Raji (cell line): ENCODE data around the gene CTF1.

Source experiments
- POLR2A ChIP-seq: IDR thresholded peaks from 2 replicates; pipeline ENCODE4 v1.6.1; 2011; ENCODE audit warnings: low read depth, low read length, control low read depth; ENCODE audit not compliant: insufficient read depth

CTF1 gene

GRCh38 chr16:30900588-30900987 lies 4.2 kb downstream of the CTF1 start:
- no peak for TF ChIP-seq POLR2A

GRCh38 chr16:30901201-30902028 lies 5.0 kb downstream of the CTF1 start:
- TF ChIP-seq POLR2A: no peak

GRCh38 chr16:30902029-30902972 lies 5.9 kb downstream of the CTF1 start:
- TF ChIP-seq POLR2A: no peak

- TF ChIP-seq POLR2A: no peak
Measured at GRCh38 chr16:30903002-30903401, 6.6 kb downstream of the CTF1 start.

GRCh38 chr16:30903596-30903995 lies 7.2 kb downstream of the CTF1 start:
- no peak for TF ChIP-seq POLR2A

GRCh38 chr16:30904114-30904780 lies 7.8 kb downstream of the CTF1 start:
- no peak for TF ChIP-seq POLR2A

GRCh38 chr16:30907064-30907463 lies 10.7 kb downstream of the CTF1 start:
- no peak for TF ChIP-seq POLR2A

- no peak for TF ChIP-seq POLR2A
Measured at GRCh38 chr16:30910427-30911029, 14.1 kb downstream of the CTF1 start.

- TF ChIP-seq POLR2A: no peak
Measured at GRCh38 chr16:30912794-30913412, 16.5 kb downstream of the CTF1 start.

GRCh38 chr16:30914830-30915229 lies 18.4 kb downstream of the CTF1 start:
- no peak for TF ChIP-seq POLR2A

- no peak for TF ChIP-seq POLR2A
Measured at GRCh38 chr16:30918614-30919013, 22.2 kb downstream of the CTF1 start.

- no peak for TF ChIP-seq POLR2A
Measured at GRCh38 chr16:30920891-30921290, 24.5 kb downstream of the CTF1 start.

GRCh38 chr16:30921459-30921747 lies 25.0 kb downstream of the CTF1 start:
- no peak for TF ChIP-seq POLR2A

GRCh38 chr16:30921748-30922419 lies 25.5 kb downstream of the CTF1 start:
- TF ChIP-seq POLR2A: 0 out of 2 replicates have a peak, but pooled peaks have one; percentile 22

GRCh38 chr16:30922420-30922959 lies 26.1 kb downstream of the CTF1 start:
- peak; percentile 48; the same call in 1 of the 2 replicates for TF ChIP-seq POLR2A
